Tibial artery (tissue), 4 donors: ENCODE data around the gene TEDC1.

Experiments used
- DNase-seq, 2 donors: peaks; one replicate each; pipeline ENCODE4 v3.0.0-alpha.2; 2019
- H3K27ac ChIP-seq, 2 donors: fragments of 200-600 bp; sonication (generic) in 1 of 2; 1 replicate in 1 of 2; 2 replicates in 1 of 2; pipeline ENCODE4 v1.5.1; 2018 to 2019; ENCODE audit warnings: mild to moderate bottlenecking in 1 of 2
- H3K27me3 ChIP-seq, 2 donors: fragments of 200-600 bp; sonication (generic) in 1 of 2; one replicate each; pipeline versions ENCODE4 v1.5.1 to v1.6.0; 2016 to 2019
- H3K36me3 ChIP-seq, 3 donors: fragments of 200-600 bp; sonication (generic) in 2 of 3; one replicate each; pipeline ENCODE4 v1.5.1; 2016 to 2019; ENCODE audit warnings: mild to moderate bottlenecking in 2 of 3
- H3K4me1 ChIP-seq, 4 donors: fragments of 200-600 bp; sonication (generic) in 2 of 4; 1 replicate in 3 of 4; 2 replicates in 1 of 4; pipeline ENCODE4 v1.5.1; 2016 to 2019
- H3K4me3 ChIP-seq, 2 donors: fragments of 200-600 bp; sonication (generic) in 1 of 2; 1 replicate in 1 of 2; 2 replicates in 1 of 2; pipeline ENCODE4 v1.5.1; 2018 to 2019; ENCODE audit warnings: mild to moderate bottlenecking in 2 of 2
- H3K9me3 ChIP-seq, 3 donors: fragments of 200-600 bp; sonication (generic) in 1 of 3; one replicate each; pipeline ENCODE4 v1.5.1; 2016 to 2019
- CTCF ChIP-seq, 2 experiments: fragments of 200-600 bp in 1 of 2; fragments of 450-650 bp in 1 of 2; IDR thresholded peaks; one replicate each; pipeline ENCODE4 v1.5.1; 2017 to 2019; ENCODE audit warnings: antibody characterized with exemption in 2 of 2, mild to moderate bottlenecking in 1 of 2, moderate library complexity in 1 of 2
- intact Hi-C: fragments of 100-400 bp; cut with DNase I; formaldehyde crosslinking; loops from one replicate; pipeline ENCODE4 v1.15.0; 2023; ENCODE audit warnings: low total_unique reads

Gene TEDC1

GRCh38 chr14:105460116-105460515 is 30.9 kb upstream of the TEDC1 start:
- no peak for DNase-seq
- no peaks in the 10 kb centered on the region for H3K9me3 ChIP-seq
- no peak overlapping the region for H3K27ac ChIP-seq
- no peak for TF ChIP-seq CTCF (IDR thresholded peaks at IDR 0.05)
- peaks cover 40 to 87% (median 81%) of the 10 kb centered on the region in 3 donors for H3K36me3 ChIP-seq
- H3K27me3 ChIP-seq, result no peaks in the 10 kb centered on the region
- no peak overlapping the region for H3K4me3 ChIP-seq
- H3K4me1 ChIP-seq, result peaks cover 0 to 1% (median 0%) of the 10 kb centered on the region in 4 donors
- intact Hi-C loops, result no loop called here

- DNase-seq, result no peak
- Histone ChIP-seq H3K27me3 (no peaks in the 10 kb centered on the region), H3K4me3 (no peak overlapping the region), H3K4me1 (peaks cover 0 to 6% (median 2%) of the 10 kb centered on the region in 4 donors), H3K36me3 (peaks cover 35 to 87% (median 80%) of the 10 kb centered on the region in 3 donors), H3K9me3 (no peaks in the 10 kb centered on the region), H3K27ac (no peak overlapping the region)
- intact Hi-C loops, result no loop called here
- no peak for TF ChIP-seq CTCF (IDR thresholded peaks at IDR 0.05)
Measured at GRCh38 chr14:105460616-105461015, 30.4 kb upstream of the TEDC1 start.

- peaks cover 30 to 87% (median 75%) of the 10 kb centered on the region in 3 donors for H3K36me3 ChIP-seq
- intact Hi-C loops, result no loop called here
Measured at GRCh38 chr14:105461903-105462302, 29.1 kb upstream of the TEDC1 start.

GRCh38 chr14:105464501-105464900 is 26.5 kb upstream of the TEDC1 start:
- Histone ChIP-seq H3K36me3 (peaks cover 30 to 77% (median 68%) of the 10 kb centered on the region in 3 donors), H3K9me3 (no peaks in the 10 kb centered on the region), H3K4me1 (peaks cover 0 to 45% (median 27%) of the 10 kb centered on the region in 4 donors)

More at GRCh38 chr14:105461903-105462302, 29.1 kb upstream of the TEDC1 start:
- Histone ChIP-seq H3K27ac (no peak overlapping the region), H3K27me3 (no peaks in the 10 kb centered on the region), H3K4me1 (peaks cover 0 to 19% (median 8%) of the 10 kb centered on the region in 4 donors), H3K4me3 (no peak overlapping the region), H3K9me3 (no peaks in the 10 kb centered on the region)
- no peak for DNase-seq
- no peak for TF ChIP-seq CTCF (IDR thresholded peaks at IDR 0.05)

GRCh38 chr14:105465209-105466031 is 25.6 kb upstream of the TEDC1 start:
- Histone ChIP-seq H3K9me3 (no peaks in the 10 kb centered on the region), H3K27ac (peak overlapping the region; percentile 13 to 97), H3K36me3 (peaks cover 28 to 80% (median 71%) of the 10 kb centered on the region in 3 donors), H3K4me3 (no peak overlapping the region), H3K4me1 (peaks cover 0 to 54% (median 32%) of the 10 kb centered on the region in 4 donors), H3K27me3 (no peaks in the 10 kb centered on the region)
- DNase-seq, result no peak
- intact Hi-C loops, result no loop called here
- no peak for TF ChIP-seq CTCF (IDR thresholded peaks at IDR 0.05)

More at GRCh38 chr14:105464501-105464900, 26.5 kb upstream of the TEDC1 start:
- Histone ChIP-seq H3K27me3 (no peaks in the 10 kb centered on the region), H3K4me3 (no peak overlapping the region), H3K27ac (no peak overlapping the region)
- DNase-seq, result no peak
- TF ChIP-seq CTCF (IDR thresholded peaks at IDR 0.05), result no peak
- intact Hi-C loops, result no loop called here
